NCI-H510A treated with DMSO at 0.1 percent for 48 hours (cell line): Measurements from ENCODE around the gene MLLT3.

Experiments
- DNase-seq: peaks from one replicate; lab custom pipeline; 2025; lab: John Stamatoyannopoulos, UW

MLLT3 gene

GRCh38 chr9:20302197-20302596 lies 320.1 kb downstream of the MLLT3 start:
- DNase-seq, result no peak

- no peak for DNase-seq
Observed at GRCh38 chr9:20300430-20301115, 321.7 kb downstream of the MLLT3 start.

GRCh38 chr9:20297646-20298084 lies 324.6 kb downstream of the MLLT3 start:
- DNase-seq, result no peak

- no peak for DNase-seq
Observed at GRCh38 chr9:20295555-20295954, 326.7 kb downstream of the MLLT3 start.

GRCh38 chr9:20294046-20294750 lies 328.1 kb downstream of the MLLT3 start:
- DNase-seq, result no peak

- no peak for DNase-seq
Observed at GRCh38 chr9:20292002-20292401, 330.3 kb downstream of the MLLT3 start.
